Measurements from ENCODE around the gene PPM1N. TPM values are rescaled to one million over a fixed set of nuclear protein-coding genes. Genes with fewer than 3 reads are reported as not detected.

The PPM1N gene
- total RNA-seq: 1.1 and 2.0 TPM in 2 replicates

GRCh38 chr19:45498411-45499195, at the start of gene PPM1N:
Gene PPM1N, plus strand, starts transcription at chr19:45498443. Its CDS starts 30 bp downstream, at chr19:45498473.

GRCh38 chr19:45467456-45468158, 30.6 kb upstream of the PPM1N start, which contains the start of gene FOSB:
Gene FOSB, plus strand, starts transcription at chr19:45467996. Its CDS starts 591 bp downstream, at chr19:45468587.

GRCh38 chr19:45506989-45507871, 9.0 kb downstream of the PPM1N start, which contains the start of gene VASP:
Gene VASP, plus strand, starts transcription at chr19:45507479. Its CDS starts 293 bp downstream, at chr19:45507772.

Other genes with a start within 250 kb of the PPM1N start
- gene MARK4, start 247.2 kb upstream of the PPM1N start, total RNA-seq: 8.9 and 18.1 TPM in 2 replicates
- not detected in 2 replicates for gene CKM, start 175.6 kb upstream of the PPM1N start, total RNA-seq
- 33.4 and 39.1 TPM in 2 replicates for gene KLC3, start 157.7 kb upstream of the PPM1N start, total RNA-seq
- 14.5 and 17.9 TPM in 2 replicates for gene ERCC2, start 127.9 kb upstream of the PPM1N start, total RNA-seq
- 44.8 and 61.1 TPM in 2 replicates for gene PPP1R13L, start 93.4 kb upstream of the PPM1N start, total RNA-seq
- gene POLR1G, start 91.8 kb upstream of the PPM1N start, total RNA-seq: 2.4 and 2.8 TPM in 2 replicates
- 69.3 and 73.0 TPM in 2 replicates for gene ERCC1, start 74.5 kb upstream of the PPM1N start, total RNA-seq
- 32.8 and 86.4 TPM in 2 replicates for gene FOSB, start 30.4 kb upstream of the PPM1N start, total RNA-seq
- gene RTN2, start 1.4 kb upstream of the PPM1N start, total RNA-seq: 10.6 and 17.7 TPM in 2 replicates
- 78.9 and 123 TPM in 2 replicates for gene VASP, start 9.0 kb downstream of the PPM1N start, total RNA-seq
- gene OPA3, start 86.4 kb downstream of the PPM1N start, total RNA-seq: 11.8 and 23.4 TPM in 2 replicates
- gene GPR4, start 103.8 kb downstream of the PPM1N start, total RNA-seq: not detected in 2 replicates
- 36.1 and 41.2 TPM in 2 replicates for gene EML2, start 141.0 kb downstream of the PPM1N start, total RNA-seq
- 3.9 and 4.3 TPM in 2 replicates for gene GIPR, start 169.8 kb downstream of the PPM1N start, total RNA-seq
- 161 and 219 TPM in 2 replicates for gene SNRPD2, start 193.5 kb downstream of the PPM1N start, total RNA-seq
- gene QPCTL, start 194.2 kb downstream of the PPM1N start, total RNA-seq: 15.3 and 21.7 TPM in 2 replicates
- 7.2 and 8.2 TPM in 2 replicates for gene FBXO46, start 232.5 kb downstream of the PPM1N start, total RNA-seq
- gene MEIOSIN, start 235.0 kb downstream of the PPM1N start, total RNA-seq: not detected in 2 replicates